Measurements from ENCODE around the gene NPW. TPM values are rescaled to one million over a fixed set of nuclear protein-coding genes. Genes with fewer than 3 reads are reported as not detected.

NPW gene
- total and polyA plus RNA-seq, 9 of the 15 experiments (the other 6 are each of a cell fraction or from before 2014, with no cell fraction given), result 0.14 to 4.0 (median 2.6) TPM; not detected in 4

GRCh38 chr16:2035431-2036199 is 16.0 kb downstream of the NPW start (continued):
- no peak for TF ChIP-seq TSC22D4 (tag; IDR thresholded peaks at IDR 0.05)
- no peak for TF ChIP-seq BCLAF1 (IDR thresholded peaks at IDR 0.05; ENCODE audit: borderline replicate concordance in 1 of 2, control insufficient read depth in 1 of 2, low read depth in 2 of 2, low read length in 1 of 2)
- no peak for TF ChIP-seq STAG1 (CRISPR knock-in tag; IDR thresholded peaks at IDR 0.05; ENCODE audit: borderline replicate concordance)
- peak; percentile 30; the same call in 1 of the 2 replicates for TF ChIP-seq RBFOX2 (IDR thresholded peaks at IDR 0.05; ENCODE audit: low read depth, low read length)
- no peak for TF ChIP-seq BDP1 (IDR thresholded peaks at IDR 0.05; ENCODE audit: insufficient read depth, insufficient read length)
- no peak for TF ChIP-seq POLR2B (IDR thresholded peaks at IDR 0.05; ENCODE audit: low read depth, partially characterized antibody)
- no peak for TF ChIP-seq TARDBP (IDR thresholded peaks at IDR 0.05)
- no peak for TF ChIP-seq TAF7 (tag; IDR thresholded peaks at IDR 0.05)
- TF ChIP-seq ZBTB33 (CRISPR knock-in tag; IDR thresholded peaks at IDR 0.05), result peak; percentile 51
- no peak for TF ChIP-seq MEF2A (IDR thresholded peaks at IDR 0.05; ENCODE audit: control insufficient read depth, low read depth, low read length)
- no peak for TF ChIP-seq RBM17 (IDR thresholded peaks at IDR 0.05; ENCODE audit: borderline replicate concordance, low read depth, low read length)
- no peak for TF ChIP-seq ZNF586 (CRISPR knock-in tag; conservative IDR thresholded peaks at IDR 0.05)
- no peak for TF ChIP-seq ZNF511 (CRISPR knock-in tag; IDR thresholded peaks at IDR 0.05)
- 0 out of 2 replicates have a peak, but pooled peaks have one; percentile 20 for TF ChIP-seq ZFX (CRISPR knock-in tag; IDR thresholded peaks at IDR 0.05)

All from K562 (cell line).